Measurements from ENCODE around the gene TEX51. TPM values are rescaled to one million over a fixed set of nuclear protein-coding genes. Genes with fewer than 3 reads are reported as not detected.

Gene TEX51
- polyA plus RNA-seq, 1 experiment: not detected

GRCh38 chr2:126950504-126950903 lies 51.8 kb downstream of the TEX51 start:
- POLR2A ChIA-PET: no interaction called here
- no peak for DNase-seq (ENCODE audit: low read depth, low spot score)
- peaks cover 5% of the 10 kb centered on the region for H3K27me3 ChIP-seq (ENCODE audit: control insufficient read depth, insufficient read depth, low read length)
- no peaks in the 10 kb centered on the region for H3K9me3 ChIP-seq (ENCODE audit: control insufficient read depth, insufficient read depth, low read length)
- no peak overlapping the region for H3K4me3 ChIP-seq (ENCODE audit: low read depth, low read length)
- TF ChIP-seq CTCF (IDR thresholded peaks at IDR 0.05; ENCODE audit: low read depth, low read length): no peak
- CTCF ChIA-PET: no interaction called here
- no peak overlapping the region for H3K27ac ChIP-seq (ENCODE audit: low read depth, low read length)

Other genes with a start within 250 kb of the TEX51 start
- 146 and 183 TPM in 2 replicates for gene GYPC, start 242.7 kb upstream of the TEX51 start, polyA plus RNA-seq (2011; rRNA removed)
- 32.4 and 35.7 TPM in 2 replicates for gene BIN1, start 208.3 kb downstream of the TEX51 start, polyA plus RNA-seq (2011; rRNA removed)

Measured in AG04450 (cell line).